HG03103 (cell line): ENCODE measurements around the gene ZNF619.
A peak's percentile ranks its signal among the peaks of the same experiment; 100 is the strongest.

Experiments
- ATAC-seq: cut with Tn5 transposase; IDR thresholded peaks from one replicate; pipeline ENCODE4 v1.9.1; 2021; ENCODE audit warnings: low read depth; ENCODE audit not compliant: unreplicated experiment

Gene ZNF619

DNA sequence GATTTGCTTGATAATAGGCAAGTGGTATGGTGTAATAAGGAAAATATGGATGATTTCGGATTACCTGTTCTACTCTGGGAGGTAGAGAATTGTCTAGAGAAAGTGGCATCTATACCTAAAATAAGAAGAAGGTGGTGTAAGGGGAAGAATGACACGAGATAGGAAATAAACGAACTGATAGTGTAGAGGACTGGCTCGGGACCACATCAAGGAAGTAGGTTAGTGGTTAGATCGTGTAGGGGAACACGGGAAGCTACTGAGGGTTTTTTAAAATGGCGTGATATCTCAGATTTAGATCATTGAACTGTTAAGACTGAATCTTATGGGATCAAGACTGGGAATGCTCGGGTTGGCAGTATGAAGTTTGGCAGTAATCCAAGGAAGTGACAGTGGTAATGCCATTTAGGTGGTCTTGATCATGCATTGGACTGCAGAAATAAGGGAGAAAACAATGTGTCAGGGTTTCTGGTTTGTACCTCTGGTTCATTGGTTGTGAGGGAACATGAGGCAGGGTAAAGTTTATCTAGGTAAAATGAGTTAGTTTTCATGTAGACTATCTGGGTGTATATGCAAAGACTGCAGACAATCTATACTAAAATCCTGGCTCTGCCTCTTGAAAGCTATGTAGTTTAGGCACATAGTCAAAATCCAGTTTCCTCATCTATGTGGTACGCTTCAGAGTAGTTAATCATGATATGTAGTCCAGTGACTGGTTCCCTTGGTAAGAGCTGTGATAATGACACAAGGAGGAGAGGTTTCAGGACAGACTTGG lies 12.4 kb upstream of the ZNF619 start:
- ATAC-seq: no peak

DNA sequence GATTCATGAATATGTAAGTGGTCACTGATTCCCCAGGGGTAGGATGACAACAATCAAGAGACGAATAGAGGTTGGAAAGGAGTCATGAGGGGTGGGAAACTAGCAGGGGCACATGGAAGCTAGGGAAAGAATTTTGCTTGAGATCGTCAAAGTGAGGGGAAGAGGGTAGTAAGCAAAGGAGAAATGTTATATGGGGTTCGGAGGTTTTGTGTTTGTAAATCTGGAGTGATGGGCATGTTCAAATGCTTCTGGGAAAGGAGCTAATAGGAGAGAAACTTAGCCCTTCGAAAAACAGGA lies 11.9 kb upstream of the ZNF619 start:
- ATAC-seq: no peak

DNA sequence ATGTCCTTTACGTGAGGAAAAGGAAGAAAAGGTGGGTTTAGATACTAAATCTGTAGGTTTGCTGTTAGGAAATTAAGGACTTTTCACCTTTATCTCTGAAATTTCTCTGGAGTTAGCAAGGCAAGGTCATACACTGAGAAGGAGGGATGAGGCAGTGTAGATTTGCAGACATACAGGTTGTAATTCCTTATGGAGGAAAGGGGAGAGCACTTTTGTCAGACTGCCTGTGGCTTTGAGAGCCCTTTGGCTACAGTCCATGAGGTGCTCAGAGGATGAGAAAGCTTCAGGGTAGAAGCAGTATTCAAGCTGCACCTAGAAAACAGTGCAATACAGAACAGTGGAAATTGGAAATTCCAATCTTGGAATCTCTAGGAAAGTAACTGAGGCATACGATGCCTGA lies 11.5 kb upstream of the ZNF619 start:
- no peak for ATAC-seq

DNA sequence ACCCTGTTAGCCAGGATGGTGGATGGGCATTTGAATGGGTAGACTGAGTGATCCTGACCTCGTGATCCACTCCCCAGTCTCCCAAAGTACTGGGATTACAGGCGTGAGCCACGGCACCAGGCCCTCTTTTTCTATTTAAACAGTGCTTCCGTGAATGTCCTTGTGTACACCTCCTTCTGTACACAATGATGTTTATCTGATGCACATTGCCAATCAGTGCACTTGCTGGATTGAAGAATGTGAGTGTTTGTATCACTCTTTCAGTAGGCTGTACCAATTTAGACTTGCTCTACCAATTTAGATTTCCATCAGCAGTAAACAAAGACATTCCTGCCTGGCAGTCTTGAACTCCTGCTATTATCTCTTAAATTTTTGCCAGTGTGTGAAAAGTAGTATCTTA lies 8.9 kb upstream of the ZNF619 start:
- ATAC-seq: no peak

DNA sequence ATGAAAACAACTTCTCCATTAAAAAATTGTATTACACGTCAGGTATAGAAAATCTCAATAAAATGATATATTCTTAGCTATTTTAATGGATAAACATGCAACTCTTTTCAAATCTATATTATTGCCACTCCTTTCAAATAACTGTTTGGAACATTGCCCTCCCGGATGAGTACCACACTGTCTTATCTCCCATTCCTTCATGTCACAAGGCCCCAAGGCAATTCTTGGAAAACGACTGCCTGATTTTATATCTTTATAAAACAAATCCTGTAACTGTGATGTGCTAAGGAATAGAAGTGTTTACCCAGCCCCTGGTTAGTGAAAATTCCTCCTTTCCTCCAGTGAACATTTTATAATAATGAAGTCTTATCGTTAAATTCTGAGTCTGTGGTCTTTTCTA lies 6.2 kb upstream of the ZNF619 start:
- ATAC-seq: no peak

DNA sequence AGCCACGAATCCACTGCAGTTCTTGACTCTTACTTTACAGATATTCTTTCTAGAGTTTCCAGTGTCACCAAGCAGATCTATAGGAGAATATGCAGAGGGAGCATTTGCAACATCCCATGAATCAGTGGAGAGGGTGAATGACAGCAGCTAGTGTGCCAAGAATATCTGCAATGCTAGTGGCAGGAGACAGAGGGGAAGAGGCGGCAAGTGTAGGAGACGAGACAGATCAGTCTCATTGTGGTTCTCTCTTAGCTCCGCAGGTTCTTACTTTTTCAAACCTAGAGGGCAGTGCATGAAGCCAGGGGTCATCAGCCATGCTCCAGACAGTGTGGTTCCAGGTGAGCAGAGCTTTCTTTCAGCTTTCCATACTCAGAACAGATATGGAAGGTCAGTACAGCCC lies 744 bp downstream of the ZNF619 start:
- ATAC-seq: no peak

DNA sequence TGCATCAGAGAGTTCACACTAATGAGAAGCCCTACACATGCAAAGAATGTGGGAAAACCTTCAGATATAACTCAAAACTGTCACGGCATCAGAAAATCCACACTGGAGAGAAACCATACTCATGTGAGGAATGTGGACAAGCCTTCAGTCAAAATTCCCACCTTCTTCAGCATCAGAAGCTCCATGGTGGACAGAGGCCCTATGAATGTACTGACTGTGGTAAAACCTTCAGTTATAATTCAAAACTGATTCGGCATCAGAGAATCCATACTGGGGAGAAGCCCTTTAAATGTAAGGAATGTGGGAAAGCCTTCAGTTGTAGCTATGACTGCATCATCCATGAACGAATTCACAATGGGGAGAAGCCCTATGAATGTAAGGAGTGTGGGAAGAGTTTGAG lies 10.2 kb downstream of the ZNF619 start:
- no peak for ATAC-seq

DNA sequence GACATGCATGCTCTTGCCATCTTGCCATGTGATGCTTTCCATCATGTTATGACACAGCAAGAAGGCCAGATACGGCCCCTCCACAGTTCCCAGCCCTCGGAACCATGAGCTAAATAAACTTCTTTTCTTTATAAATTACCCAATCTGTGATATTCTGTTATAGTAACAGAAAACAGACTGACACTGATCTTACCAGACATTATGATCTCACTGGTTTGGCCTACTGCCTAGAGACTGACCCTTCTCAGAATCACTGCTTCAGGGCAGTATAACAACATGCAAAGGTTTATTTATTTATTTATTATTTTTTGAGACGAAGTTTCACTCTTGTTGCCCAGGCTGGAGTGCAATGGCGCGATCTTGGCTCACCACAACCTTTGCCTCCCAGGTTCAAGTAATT lies 14.0 kb downstream of the ZNF619 start:
- no peak for ATAC-seq

DNA sequence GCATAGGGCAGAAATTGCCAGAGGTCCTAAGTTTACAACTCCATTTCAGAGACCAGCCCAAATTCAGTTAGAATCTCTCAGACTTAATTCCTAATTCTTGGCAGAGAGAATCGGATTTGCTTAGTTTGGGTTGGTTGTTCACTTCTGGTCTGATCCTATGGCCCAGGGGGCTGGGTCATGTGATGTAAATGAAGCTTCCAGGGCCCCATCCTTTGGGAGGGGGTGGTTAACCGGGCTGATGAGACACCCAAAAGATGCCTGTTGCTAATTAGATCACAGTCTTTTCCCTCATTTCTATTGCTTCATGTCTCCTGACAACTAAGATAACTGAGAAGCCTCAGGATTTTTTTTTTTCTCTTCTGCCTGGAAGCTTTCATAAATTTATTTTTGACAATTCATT lies 17.8 kb downstream of the ZNF619 start:
- no peak for ATAC-seq

DNA sequence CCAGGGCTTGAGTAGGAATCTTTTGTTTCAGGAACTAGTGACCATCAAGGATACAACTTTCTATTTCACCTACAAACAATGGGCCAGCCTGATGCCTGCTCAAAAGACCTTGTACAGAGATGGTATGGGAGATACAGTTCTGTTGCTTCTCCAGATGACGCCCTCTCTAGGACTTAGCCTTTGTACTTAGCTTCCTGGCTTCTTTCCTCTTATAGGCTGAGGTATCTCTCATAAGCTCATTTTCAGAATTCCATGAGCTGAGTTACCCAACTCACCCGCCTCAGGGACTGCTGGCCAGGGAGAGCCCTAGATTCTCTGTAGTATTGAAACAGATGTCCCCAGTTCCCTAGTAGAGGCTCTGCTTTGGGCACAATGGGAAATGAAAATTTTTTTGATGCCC lies 20.4 kb downstream of the ZNF619 start:
- no peak for ATAC-seq

DNA sequence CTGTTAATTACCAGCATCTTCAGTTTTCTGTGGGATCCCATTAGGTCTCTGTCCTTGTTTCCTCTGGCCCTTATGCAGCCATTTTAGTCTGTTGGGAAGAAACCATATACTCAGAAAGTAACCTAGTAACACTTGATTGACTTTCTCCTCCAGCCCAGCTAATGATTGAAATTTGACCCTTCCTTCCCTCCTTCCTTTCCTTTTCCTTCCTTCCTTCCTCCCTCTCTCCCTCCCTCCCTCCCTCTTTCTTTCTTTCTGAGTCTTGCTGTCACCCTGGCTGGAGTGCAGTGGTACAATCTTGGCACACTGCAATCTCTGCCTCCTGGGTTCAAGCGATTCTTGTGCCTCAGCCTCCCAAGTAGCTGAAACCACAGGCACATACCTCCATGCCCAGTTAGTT lies 23.0 kb downstream of the ZNF619 start:
- no peak for ATAC-seq

DNA sequence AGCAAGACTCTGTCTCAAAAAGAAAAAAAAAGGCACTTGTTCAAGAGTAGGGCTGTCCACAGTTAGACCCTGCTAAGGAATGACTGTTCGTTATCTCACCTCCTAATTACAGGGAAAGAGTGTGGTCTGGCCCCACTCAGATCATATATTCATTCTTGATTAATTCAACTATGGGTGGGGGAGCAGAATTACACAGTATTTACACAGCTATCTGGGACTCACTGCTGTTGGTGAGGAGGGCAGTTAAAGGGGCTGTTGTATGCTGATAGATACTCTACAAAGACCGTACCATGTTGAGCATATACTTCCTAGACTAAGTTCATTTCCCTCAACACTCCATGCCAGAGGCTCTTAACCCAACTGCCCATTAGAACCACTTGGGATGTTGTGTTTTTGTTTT lies 25.1 kb downstream of the ZNF619 start:
- ATAC-seq: no peak

DNA sequence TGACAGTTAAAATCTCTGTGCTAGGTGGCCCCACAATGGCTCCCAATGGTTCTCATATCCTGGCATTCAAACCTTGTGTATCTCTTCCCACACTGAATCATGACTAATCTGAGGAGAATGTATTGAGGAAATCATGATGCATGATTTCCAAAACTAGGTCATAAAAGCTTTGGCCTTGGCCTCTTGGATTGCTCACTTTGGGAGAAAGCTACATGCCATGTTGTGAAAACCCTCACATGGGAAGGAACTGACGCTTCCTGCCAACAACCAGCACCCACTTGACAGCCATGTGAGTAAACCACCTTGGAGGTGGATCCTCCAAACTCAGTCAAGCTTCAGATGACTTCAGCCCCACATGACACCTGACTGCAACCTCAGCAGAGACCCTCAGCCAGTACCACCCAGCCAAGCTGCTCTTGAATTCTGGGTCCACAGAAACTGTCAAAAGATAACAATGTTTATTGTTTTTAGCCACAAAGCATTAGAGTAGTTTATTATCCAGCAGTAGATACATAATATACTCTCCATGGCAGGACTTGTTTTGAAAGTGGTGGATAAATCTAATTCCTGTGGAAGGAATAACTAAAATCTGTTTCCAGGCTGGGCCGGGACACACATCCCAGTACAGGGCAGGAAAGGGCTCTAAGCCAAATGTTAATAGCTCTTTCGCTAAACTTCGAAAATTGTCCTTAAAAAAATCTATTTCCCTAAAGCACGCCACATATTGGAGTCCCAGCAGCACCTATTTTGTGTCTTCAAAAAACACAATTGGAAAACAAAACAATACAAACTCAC lies 27.9 kb downstream of the ZNF619 start:
- no peak for ATAC-seq

DNA sequence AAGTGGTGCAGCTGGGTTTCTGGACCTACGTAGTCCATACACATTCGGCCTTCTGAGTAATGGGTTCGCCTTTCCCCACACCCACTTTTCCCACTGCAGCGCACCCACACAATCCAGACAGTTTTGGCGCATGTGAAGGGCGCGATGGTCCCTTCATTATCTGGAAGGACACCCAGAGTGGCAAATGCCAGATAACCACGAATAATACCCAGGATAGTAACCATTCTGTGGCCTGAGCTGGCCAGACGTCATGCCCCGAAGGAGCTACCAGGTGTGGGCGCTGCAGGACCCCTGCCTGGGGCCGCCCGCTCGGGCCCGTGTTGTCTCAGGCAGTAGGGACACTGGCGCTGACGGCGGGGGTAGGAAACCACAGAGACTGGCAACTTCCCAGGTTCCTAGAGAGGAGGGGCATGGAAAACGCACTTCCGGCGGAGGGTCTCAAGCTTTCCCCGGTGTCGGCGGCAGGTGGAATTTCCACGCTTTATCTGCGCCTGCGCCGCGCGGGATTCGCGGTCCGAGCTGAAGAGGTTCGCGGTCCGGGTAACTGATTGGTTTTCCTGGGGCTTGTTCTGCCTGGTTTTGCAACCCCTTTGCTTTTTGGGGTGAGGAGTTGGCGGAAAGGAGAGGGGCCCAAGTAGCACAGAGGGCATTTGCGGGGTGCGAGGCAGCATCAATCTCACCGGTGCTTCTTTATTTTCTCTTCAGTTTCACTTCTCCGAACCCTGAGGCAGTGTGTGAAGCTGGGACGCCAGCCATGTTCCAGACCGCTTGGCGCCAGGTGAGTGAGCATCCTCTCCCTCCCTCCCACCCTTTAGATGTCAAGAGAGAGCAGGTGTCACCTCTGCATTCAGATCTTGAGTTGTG lies 28.9 kb downstream of the ZNF619 start, which contains the start of gene ZNF620:
Gene ZNF620, plus strand, starts transcription at position 441 of the 864 bp plus-strand sequence. Its CDS starts 314 bp downstream, at position 755.
- ATAC-seq: peak; percentile 65

DNA sequence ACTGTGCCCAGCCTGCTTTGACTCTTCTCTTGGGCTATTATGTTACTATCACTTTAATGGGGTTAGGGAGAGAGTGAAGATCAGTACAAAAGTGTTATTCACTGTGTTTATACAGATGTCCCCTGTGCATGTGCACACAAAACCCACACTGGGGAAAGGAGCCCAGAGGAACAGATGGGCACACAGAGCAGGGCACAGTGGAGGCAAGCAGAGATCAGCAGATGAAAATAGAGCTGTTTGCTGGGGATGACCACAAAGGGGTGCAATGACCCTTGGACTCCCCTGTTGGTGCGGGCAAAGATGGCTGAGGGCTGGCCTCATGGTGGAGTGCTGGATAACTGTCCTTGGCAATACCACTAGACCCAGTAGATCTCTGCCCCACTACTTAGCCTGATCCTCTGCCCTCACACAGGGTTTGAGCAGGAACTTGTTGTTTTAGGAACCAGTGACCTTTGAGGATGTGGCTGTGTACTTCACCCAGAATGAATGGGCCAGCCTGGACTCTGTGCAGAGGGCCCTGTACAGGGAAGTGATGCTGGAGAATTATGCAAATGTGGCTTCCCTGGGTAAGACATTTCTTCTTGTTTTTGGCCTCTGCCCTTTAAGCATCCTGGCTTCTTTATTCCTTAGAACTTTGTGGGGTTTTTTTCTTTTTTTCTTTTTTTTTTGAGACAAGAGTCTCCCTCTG lies 34.3 kb downstream of the ZNF619 start:
- ATAC-seq: no peak

DNA sequence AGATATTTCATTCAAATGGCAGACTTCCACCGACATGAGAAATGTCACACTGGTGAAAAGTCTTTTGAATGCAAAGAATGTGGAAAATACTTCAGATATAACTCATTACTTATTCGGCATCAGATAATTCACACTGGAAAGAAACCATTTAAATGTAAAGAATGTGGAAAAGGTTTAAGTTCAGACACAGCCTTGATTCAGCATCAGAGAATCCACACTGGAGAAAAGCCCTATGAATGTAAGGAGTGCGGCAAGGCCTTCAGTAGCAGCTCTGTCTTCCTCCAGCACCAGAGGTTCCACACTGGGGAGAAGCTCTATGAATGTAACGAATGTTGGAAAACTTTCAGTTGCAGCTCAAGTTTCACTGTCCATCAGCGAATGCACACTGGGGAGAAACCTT lies 39.3 kb downstream of the ZNF619 start:
- ATAC-seq: no peak

DNA sequence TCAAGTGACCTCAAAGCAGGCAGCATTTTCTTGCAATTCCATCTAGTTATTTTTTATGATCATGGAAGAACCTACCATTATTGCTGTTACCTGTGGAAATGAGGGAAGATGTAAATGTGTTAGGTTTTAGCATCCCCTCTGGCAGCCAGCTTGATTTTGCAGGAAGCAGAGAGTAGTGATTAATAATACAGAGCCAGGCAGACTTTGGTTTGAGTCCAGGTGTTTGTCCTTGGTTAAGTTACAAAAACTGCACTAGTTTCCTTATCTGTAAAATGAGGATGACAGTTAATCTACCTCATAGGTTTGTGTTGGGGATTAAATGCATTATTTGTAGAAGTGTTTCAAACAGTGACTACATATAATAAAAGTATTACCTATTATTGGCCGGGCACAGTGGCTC lies 41.1 kb downstream of the ZNF619 start:
- ATAC-seq: no peak

DNA sequence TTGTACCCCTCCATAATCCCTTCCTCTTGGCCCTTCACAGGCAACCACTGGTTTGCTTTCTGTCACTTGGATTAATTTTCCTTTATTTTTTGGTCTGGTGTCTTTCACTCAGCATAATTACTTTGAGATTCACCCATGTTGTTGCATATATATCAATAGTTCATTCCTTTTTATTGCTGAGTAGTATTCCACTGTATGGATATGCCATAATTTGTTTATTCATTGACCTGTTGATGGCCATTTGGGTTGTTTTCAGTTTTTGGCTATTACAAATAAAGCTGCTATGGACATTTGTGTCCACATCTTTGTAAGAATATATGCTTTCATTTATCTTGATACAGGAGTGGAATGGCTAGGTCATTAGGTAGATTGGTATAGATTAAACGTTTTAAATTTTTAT lies 41.9 kb downstream of the ZNF619 start:
- ATAC-seq: no peak

DNA sequence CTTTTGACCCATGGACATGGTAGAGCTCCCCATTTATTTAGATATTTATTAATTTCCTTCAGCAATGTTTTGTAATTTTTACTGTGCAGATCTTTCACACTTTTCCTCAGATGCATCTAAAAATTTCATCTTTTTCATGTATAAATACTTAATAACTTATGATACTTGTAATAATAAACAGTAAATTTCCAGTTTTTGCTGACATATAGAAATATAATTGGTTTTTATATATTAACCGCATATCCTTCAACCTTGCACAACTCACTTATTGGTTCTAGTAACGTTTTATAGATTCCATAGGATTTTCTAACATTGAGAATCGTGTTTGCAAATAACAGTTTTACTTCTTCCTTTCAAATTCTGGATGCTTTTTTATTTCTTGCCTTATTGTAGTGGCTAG lies 44.3 kb downstream of the ZNF619 start:
- ATAC-seq: no peak

DNA sequence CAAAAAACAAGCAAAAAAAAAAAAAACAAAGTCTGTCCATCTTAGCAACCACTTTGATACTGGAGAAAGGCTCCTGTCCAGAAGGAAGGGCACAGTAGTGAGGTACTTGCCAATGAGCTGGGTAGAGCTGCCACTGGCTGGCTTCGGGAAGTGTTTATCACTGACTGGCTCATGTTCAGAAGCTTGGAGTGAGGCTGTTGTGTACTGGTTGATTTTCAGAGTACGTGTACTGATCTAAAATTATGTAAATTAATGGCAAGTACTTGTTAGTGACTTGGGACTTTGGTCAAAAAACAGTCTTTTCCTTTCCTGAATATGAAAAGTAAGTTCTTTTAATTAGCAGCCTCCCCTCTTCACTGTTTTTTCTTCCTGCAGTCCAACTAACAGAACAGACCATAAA lies 46.9 kb downstream of the ZNF619 start:
- no peak for ATAC-seq

DNA sequence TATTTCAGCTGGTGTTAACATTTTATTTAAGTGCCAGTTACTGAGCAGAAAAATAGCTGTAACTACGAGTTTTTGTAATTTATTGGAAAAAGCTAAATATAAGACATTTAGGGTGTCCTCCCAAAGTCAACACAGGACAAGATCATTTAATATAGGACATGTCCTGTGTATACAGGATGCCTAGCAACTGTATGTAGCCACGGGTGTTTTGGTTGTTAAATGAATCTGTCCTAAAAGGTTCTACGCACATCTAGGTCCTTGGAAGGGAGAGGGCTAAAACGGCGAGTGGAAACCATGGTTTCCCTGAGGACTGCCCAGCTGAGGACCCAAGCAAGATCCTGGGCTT lies 47.3 kb downstream of the ZNF619 start:
- no peak for ATAC-seq
